HG03175 (cell line): ENCODE data around the gene COL23A1.

Experiments
- ATAC-seq: cut with Tn5 transposase; IDR thresholded peaks from one replicate; pipeline ENCODE4 v1.9.1; 2021; ENCODE audit warnings: mild to moderate bottlenecking, moderate library complexity; ENCODE audit not compliant: unreplicated experiment

COL23A1 gene

GRCh38 chr5:178429156-178429468 is 161.1 kb downstream of the COL23A1 start:
- ATAC-seq = no peak

GRCh38 chr5:178428341-178429155 is 161.6 kb downstream of the COL23A1 start:
- ATAC-seq = no peak

DNA sequence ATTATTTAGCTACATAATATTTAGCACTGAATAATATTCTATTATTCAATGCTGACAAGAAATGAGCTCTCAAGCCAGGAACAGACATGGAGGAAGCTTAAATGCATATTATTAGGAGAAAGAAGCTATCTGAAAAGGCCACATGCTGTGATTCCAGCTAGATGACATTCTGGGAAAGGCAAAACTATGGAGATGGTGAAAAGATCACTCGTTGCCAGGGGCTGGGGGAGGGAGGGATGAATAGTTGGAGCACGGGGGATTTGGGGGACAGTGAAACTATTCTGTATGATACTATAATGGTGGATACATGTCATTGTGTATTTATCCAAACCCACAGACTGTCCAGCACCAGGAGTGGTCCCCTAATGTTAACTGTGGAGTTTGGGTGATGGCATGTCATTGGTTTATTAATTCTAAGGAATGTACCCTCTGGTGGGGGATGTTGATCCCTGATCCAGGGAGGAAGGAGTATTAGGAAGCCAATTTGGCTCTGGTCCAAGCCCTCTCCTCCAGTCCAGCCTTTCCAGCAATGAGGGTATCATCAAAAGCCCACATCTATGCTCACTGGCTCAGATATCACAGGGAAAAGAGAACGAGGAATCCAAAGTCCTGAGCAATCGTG is 162.5 kb downstream of the COL23A1 start:
- no peak for ATAC-seq

GRCh38 chr5:178426326-178427130 is 163.7 kb downstream of the COL23A1 start:
- no peak for ATAC-seq

DNA sequence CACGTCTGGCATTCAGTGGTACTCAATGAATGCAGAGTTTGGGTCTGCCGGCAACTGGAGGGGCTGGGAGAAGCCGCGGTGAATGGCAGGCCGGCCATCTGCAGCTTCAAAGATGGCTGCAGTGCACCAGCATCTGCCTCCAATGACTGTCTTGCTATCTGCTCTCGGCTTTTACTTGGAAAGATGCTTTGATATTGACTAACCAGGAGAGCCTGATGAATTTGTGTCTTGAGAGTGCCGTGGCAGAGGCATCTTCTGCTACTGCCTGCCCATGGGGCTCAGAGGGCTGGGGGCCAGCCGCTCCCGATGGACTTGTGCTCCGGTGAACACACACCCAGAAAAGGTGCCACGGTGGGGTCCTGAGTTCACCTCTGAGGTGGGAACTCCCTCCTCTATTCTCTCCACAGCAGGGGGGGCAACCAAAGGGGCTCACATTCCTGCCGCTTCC is 164.5 kb downstream of the COL23A1 start:
- ATAC-seq = no peak

DNA sequence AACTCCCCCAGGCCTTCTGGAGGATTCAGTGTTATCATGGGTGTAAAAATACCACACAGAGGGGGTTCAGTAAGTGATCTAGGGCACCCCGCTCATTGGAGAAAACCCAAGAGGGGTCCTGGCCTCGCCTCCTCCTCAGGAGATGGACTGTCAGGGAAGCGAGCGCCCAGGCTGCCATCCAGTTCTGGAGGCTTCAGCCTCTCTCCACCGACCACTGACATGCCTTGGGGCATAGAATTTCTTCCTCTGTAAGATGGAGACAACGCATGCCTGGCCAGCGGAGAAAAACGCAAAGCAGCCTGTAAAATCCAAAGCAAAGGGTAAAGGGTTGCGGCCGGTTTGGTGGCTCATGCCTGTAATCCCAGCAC is 165.4 kb downstream of the COL23A1 start:
- ATAC-seq = no peak

DNA sequence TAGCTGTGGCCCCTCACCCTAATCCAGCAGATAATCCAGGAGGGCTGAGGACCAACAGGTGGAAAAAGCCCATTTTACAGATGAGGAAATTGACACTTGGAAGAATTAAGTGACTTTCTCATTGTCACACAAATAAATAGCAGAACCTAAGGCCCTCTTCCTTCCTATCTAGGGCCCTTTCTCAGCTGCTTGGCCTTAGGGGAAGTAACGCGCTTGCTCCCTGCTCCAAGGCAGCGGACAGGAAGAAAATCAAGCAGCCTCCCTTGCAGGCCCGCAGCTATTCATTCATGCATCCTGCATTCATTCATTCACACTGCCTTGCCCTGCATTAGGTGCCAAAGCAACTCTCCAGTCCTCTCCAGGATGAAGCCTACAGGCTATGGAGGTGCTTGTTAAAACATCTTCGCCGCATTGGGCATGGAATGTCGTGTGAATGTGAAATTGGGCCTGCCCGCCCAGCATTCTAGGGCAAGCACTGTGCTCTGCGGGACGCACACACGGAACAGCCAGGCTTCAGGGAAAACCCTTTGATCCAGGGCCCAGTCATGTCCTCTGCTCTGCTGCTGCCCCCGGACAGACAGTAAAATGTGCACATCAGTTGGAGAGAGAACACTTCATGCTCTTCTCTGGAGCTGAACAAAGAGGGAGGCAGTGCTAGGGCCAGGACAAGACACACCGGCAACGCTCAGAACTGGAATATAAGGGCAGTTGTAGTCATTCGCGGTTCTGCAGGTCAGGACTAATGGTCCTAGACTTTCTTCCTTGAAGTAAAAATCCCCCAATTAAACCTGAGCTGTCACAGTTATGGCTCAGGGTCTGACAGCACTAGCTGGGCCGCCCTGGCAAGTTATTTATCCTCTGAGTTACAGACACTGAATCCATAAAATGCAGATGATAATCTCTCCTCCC is 166.0 kb downstream of the COL23A1 start:
- no peak for ATAC-seq

DNA sequence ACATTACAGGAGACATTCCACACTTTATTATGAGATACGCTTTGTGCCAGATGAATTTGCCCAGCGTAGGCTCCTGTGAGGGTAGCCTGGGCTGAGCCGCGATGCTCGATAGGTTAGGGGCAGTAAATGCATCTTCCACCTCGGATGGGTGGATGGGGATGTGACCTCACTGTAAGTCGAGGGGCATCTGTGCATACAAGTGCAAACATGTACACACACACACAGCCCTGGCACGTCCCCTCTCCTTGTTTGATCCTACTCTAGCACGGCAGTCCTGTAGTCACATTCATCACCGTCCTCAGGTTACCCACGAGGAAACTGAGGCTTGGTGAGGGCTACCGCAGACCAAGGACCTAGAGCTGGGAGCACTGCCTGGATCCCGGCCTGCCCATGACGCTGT is 166.8 kb downstream of the COL23A1 start:
- no peak for ATAC-seq

DNA sequence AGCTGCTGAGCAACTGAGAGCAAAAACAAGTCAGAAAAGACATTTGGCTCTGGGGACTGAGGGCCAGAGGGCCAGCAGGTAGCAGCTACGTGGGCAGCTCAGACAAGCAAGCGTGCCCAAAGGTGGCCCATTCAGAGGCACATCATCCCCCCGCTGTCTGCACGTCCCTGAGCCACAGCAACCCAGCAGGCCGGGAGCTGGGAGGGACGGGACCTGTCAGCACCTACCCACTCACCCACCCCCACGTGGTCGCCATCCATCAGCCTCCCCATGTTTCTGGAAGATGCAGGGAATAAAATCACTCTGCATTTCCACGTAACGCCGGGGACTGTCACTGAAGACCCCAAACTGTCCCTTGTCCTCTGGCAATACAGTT is 167.8 kb downstream of the COL23A1 start:
- ATAC-seq = no peak

DNA sequence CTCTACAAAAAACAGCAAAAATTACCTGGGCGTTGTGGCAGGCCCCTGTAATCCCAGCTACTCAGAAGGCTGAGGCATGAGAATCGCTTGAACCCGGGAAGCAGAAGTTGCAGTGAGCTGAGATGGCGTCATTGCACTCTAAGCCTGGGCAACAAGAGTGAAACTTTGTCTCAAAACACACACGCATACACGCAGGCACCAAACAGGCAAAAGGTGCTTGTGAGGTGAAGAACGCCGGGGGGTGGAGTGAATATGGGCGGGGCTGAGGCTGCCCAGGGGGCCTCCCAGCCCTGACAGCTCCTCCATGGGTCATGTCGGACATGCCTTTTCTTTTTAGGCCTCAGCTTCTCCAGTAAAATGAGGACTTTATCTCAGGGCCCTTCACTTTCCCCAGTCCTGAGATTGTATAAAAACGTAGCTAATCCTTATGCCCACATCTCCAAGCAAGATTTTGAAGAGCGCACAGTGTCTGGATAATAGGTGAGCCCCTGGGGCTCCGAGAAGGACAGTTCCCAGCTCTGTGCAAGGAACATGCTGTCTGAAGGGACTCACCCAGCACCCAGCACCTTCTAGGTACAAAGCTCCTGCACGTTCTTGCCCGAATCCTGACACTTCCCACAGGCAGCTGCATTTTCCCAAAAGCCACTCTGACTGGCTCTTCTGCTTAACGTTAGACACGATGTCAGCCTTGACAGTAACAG is 168.3 kb downstream of the COL23A1 start:
- no peak for ATAC-seq

GRCh38 chr5:178421128-178421527 is 169.1 kb downstream of the COL23A1 start:
- no peak for ATAC-seq

DNA sequence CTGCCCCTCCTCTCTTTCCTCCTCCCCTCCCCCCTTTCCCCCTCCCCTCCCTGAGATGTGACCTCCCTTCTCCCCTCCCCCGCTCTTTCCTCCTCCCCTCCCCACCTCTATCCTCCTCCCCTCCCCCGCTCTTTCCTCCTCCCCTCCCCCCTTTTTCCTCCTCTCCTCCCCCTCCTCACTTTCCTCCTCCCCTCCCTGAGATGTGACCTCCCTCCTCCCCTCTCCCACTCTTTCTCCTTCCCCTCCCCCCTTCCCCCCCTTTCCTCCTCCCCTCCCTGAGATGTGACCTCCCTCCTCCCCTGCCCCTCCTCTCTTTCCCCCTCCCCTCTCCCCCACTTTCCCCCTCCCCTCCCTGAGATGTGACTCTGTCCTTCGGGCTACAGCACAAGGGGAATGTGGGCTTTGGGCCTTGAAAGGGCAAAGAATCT is 169.8 kb downstream of the COL23A1 start:
- ATAC-seq = no peak

DNA sequence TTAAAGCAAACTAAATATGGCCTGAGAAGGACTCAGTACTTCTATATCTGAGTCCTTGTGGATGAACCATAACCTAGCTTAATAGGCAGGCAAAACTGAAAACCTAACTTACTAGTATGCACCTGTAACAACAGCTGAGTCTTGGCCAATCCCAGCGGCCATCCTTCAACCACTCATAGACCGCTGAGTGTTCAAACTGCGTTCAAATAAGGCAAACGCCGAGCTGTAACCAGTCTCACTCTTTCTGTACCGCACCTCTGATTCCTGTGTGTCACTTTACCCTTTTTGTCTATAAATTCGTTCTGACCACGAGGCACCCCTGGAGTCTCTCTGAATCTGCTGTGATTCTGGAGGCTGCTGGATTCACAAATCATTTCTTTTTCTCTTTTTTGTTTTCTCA is 170.5 kb downstream of the COL23A1 start:
- ATAC-seq = no peak

GRCh38 chr5:178419196-178419595 is 171.0 kb downstream of the COL23A1 start:
- ATAC-seq = no peak

- no peak for ATAC-seq
These were observed 171.7 kb downstream of the COL23A1 start for GRCh38 chr5:178418471-178419010.

GRCh38 chr5:178418031-178418430 is 172.2 kb downstream of the COL23A1 start:
- ATAC-seq = no peak

GRCh38 chr5:178417391-178417811 is 172.8 kb downstream of the COL23A1 start:
- no peak for ATAC-seq

DNA sequence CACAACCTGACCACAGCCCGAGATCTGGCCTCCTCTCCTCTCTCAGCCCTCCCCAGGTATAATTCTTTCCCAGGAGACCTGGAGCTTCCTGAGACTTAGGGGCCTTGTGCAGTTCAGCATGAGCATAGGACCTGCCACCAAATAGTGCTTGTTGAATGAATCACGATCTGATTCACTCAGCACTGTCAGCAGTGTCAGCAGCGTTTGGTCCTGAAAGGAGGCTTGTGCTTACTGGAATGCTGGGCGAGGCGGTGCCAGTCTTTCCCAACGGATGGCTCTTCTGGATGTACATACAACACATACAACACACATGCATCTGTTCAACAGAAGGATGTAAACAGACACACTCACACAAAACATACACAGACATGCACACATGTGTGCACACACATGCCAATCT is 173.3 kb downstream of the COL23A1 start:
- ATAC-seq = no peak

- ATAC-seq = no peak
These were observed 173.8 kb downstream of the COL23A1 start for GRCh38 chr5:178416206-178416882.
